Keratinocyte (primary cell): Measurements from ENCODE around the gene HGFAC. TPM values are rescaled to one million over a fixed set of nuclear protein-coding genes. Genes with fewer than 3 reads are reported as not detected.

Experiments
- DNase-seq: peaks from one replicate; pipeline ENCODE4 v3.0.0-alpha.2; 2011; ENCODE audit warnings: low read depth, missing footprints, low spot score
- FAIRE-seq: peaks from 2 replicates; lab custom pipeline; 2011; peaks lifted over from hg19 to GRCh38; lab: Jason Lieb, UNC
- H2AFZ ChIP-seq: 2 replicates; pipeline ENCODE4 v1.6.0; 2012; ENCODE audit warnings: low read length, control low read depth, inconsistent platforms; ENCODE audit not compliant: control insufficient read depth
- H3K27ac ChIP-seq: 2 replicates; pipeline ENCODE4 v1.5.1; 2011; ENCODE audit warnings: low read length; ENCODE audit not compliant: control insufficient read depth, insufficient read depth
- H3K27me3 ChIP-seq: 3 replicates; pipeline ENCODE4 v1.6.0; 2011; ENCODE audit warnings: low read length; ENCODE audit not compliant: control insufficient read depth, insufficient read depth; ENCODE audit errors: extremely low read depth
- H3K36me3 ChIP-seq, 2 experiments: 2 replicates in 1 of 2; 3 replicates in 1 of 2; pipeline ENCODE4 v1.5.1; 2011; ENCODE audit warnings: low read length in 2 of 2, mild to moderate bottlenecking in 1 of 2; ENCODE audit not compliant: control insufficient read depth in 2 of 2, insufficient read depth in 2 of 2; ENCODE audit errors: extremely low read depth in 1 of 2
- H3K4me1 ChIP-seq: 3 replicates; pipeline ENCODE4 v1.5.1; 2011; ENCODE audit warnings: low read length; ENCODE audit not compliant: control insufficient read depth, insufficient read depth; ENCODE audit errors: extremely low read depth
- H3K4me2 ChIP-seq: 3 replicates; pipeline ENCODE4 v1.6.0; 2011; ENCODE audit warnings: low read depth, low read length; ENCODE audit not compliant: control insufficient read depth, insufficient read depth; ENCODE audit errors: extremely low read depth
- H3K4me3 ChIP-seq, 3 experiments: fragments of 200-600 bp in 1 of 3; sonication (generic) in 1 of 3; 2 replicates in 2 of 3; 3 replicates in 1 of 3; pipeline ENCODE4 v1.5.1; 2011 to 2016; ENCODE audit warnings: low read length in 3 of 3, mild to moderate bottlenecking in 3 of 3, control low read depth in 2 of 3, inconsistent platforms in 1 of 3, low read depth in 1 of 3, mixed read lengths in 1 of 3, mixed run types in 1 of 3, moderate library complexity in 1 of 3; ENCODE audit not compliant: control insufficient read depth in 2 of 3, insufficient read depth in 2 of 3; ENCODE audit errors: extremely low read depth in 1 of 3
- H3K79me2 ChIP-seq: 2 replicates; pipeline ENCODE4 v1.6.0; 2012; ENCODE audit warnings: low read length; ENCODE audit not compliant: control insufficient read depth, insufficient read depth
- H3K9ac ChIP-seq: 3 replicates; pipeline ENCODE4 v1.6.0; 2011; ENCODE audit warnings: low read length; ENCODE audit not compliant: control insufficient read depth, insufficient read depth; ENCODE audit errors: extremely low read depth
- H3K9me1 ChIP-seq: 3 replicates; pipeline ENCODE4 v1.6.0; 2011; ENCODE audit warnings: low read length; ENCODE audit not compliant: control insufficient read depth, insufficient read depth; ENCODE audit errors: extremely low read depth
- H3K9me3 ChIP-seq: 2 replicates; pipeline ENCODE4 v1.5.1; 2012; ENCODE audit warnings: low read depth, low read length; ENCODE audit not compliant: control insufficient read depth
- H4K20me1 ChIP-seq: 3 replicates; pipeline ENCODE4 v1.6.0; 2011; ENCODE audit warnings: low read length; ENCODE audit not compliant: control insufficient read depth, insufficient read depth; ENCODE audit errors: extremely low read depth
- CTCF ChIP-seq, 3 experiments: IDR thresholded peaks in 1 of 3; conservative IDR thresholded peaks in 1 of 3; optimal IDR thresholded peaks in 1 of 3; 2 replicates in 2 of 3; 3 replicates in 1 of 3; pipeline versions ENCODE3 to v1.5.1; 2011; ENCODE audit warnings: low read length in 3 of 3, mild to moderate bottlenecking in 3 of 3, moderate library complexity in 2 of 3, control low read depth in 1 of 3, inconsistent platforms in 1 of 3; ENCODE audit not compliant: insufficient read depth in 2 of 3; ENCODE audit errors: extremely low read depth in 1 of 3
- EZH2 ChIP-seq: IDR thresholded peaks from one replicate; pipeline ENCODE4 v1.6.1; 2012; ENCODE audit warnings: inconsistent platforms, mild to moderate bottlenecking, low read length, moderate library complexity
- dilution Hi-C: fragments of 300-500 bp; cut with MboI; formaldehyde crosslinking; loops from one replicate; pipeline ENCODE4 v1.7.0; 2020; ENCODE audit warnings: low sequenced_read_pairs; ENCODE audit not compliant: extremely low pct_ligation_motif_present
- polyA plus RNA-seq, 5 experiments: library from polyadenylated mRNA; depleted of rRNA in 3 of 5; stranded (reverse) in 3 of 5; stranded (forward) in 1 of 5; unstranded in 1 of 5; fragments of >200 nt; gene quantifications; 1 replicate in 1 of 5; 2 replicates in 3 of 5; 3 replicates in 1 of 5; pipeline versions ENCODE4 v1.2.1 to v1.2.3, GENCODE V29; 2011 to 2012; ENCODE audit warnings: missing spikeins in 2 of 5, low read depth in 1 of 5, low replicate concordance in 1 of 5

HGFAC gene
- polyA plus RNA-seq, 1 donor (not counting 4 experiments of a cell fraction or from before 2014, with no cell fraction given), result not detected

GRCh38 chr4:3407171-3407771 is 34.5 kb upstream of the HGFAC start:
- Histone ChIP-seq H3K4me1 (peaks cover 17% of the 10 kb centered on the region), H4K20me1 (peaks cover 9% of the 10 kb centered on the region), H3K27ac (no peak overlapping the region), H3K4me2 (no peak overlapping the region), H3K36me3 (peaks cover 13 to 14% of the 10 kb centered on the region in 2 experiments), H3K9ac (no peak overlapping the region), H3K9me3 (no peaks in the 10 kb centered on the region), H3K9me1 (no peaks in the 10 kb centered on the region), H3K27me3 (no peaks in the 10 kb centered on the region), H3K79me2 (peaks cover 72% of the 10 kb centered on the region), H3K4me3 (no peak overlapping the region), H2AFZ (no peak overlapping the region)
- DNase-seq, result no peak
- no peak for FAIRE-seq
- dilution Hi-C loops, result no loop called here
- TF ChIP-seq EZH2, result no peak
- TF ChIP-seq CTCF (optimal IDR thresholded peaks at IDR 0.05 in 1 of 3, IDR thresholded peaks at IDR 0.05 in 1 of 3, conservative IDR thresholded peaks at IDR 0.05 in 1 of 3; ENCODE audit: extremely low read depth in 1 of 3, insufficient read depth in 2 of 3, low read length in 3 of 3), result no peak

GRCh38 chr4:3407930-3408792 is 33.6 kb upstream of the HGFAC start:
- Histone ChIP-seq H4K20me1 (peaks cover 12% of the 10 kb centered on the region), H2AFZ (no peak overlapping the region)

More at GRCh38 chr4:3407930-3408792, 33.6 kb upstream of the HGFAC start:
- Histone ChIP-seq H3K9ac (no peak overlapping the region), H3K36me3 (peaks cover 11 to 16% of the 10 kb centered on the region in 2 experiments), H3K4me1 (peaks cover 17% of the 10 kb centered on the region), H3K9me3 (no peaks in the 10 kb centered on the region), H3K4me3 (no peak overlapping the region), H3K9me1 (no peaks in the 10 kb centered on the region), H3K27ac (no peak overlapping the region), H3K79me2 (peaks cover 71% of the 10 kb centered on the region), H3K27me3 (no peaks in the 10 kb centered on the region), H3K4me2 (no peak overlapping the region)
- DNase-seq, result no peak
- dilution Hi-C loops, result no loop called here
- TF ChIP-seq EZH2 (no peak), CTCF (optimal IDR thresholded peaks at IDR 0.05 in 1 of 3, IDR thresholded peaks at IDR 0.05 in 1 of 3, conservative IDR thresholded peaks at IDR 0.05 in 1 of 3; ENCODE audit: extremely low read depth in 1 of 3, insufficient read depth in 2 of 3, low read length in 3 of 3) (no peak)
- no peak for FAIRE-seq
